ENCODE data around the gene PRR30.

DNA sequence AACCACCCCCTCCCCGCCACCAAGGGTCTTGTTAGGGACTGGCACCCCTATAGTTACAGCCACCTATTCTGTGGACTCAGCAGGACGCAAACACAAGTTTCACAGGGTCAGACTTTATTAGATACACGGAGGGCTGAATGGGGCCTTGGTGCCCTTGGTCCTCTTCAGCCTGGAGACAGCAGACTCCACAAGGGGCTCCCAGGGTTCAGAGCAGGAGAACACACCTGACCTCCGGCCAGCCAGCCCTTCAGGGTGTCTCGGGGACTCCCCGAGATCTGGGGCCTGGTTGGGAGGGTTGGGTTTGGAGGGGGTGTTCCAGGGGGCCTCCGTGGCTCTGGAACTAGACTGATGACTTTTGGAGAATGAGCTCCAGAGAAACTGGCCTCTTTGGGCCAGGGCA, 2.5 kb downstream of the PRR30 start:
- TF ChIP-seq, protein P1, sequence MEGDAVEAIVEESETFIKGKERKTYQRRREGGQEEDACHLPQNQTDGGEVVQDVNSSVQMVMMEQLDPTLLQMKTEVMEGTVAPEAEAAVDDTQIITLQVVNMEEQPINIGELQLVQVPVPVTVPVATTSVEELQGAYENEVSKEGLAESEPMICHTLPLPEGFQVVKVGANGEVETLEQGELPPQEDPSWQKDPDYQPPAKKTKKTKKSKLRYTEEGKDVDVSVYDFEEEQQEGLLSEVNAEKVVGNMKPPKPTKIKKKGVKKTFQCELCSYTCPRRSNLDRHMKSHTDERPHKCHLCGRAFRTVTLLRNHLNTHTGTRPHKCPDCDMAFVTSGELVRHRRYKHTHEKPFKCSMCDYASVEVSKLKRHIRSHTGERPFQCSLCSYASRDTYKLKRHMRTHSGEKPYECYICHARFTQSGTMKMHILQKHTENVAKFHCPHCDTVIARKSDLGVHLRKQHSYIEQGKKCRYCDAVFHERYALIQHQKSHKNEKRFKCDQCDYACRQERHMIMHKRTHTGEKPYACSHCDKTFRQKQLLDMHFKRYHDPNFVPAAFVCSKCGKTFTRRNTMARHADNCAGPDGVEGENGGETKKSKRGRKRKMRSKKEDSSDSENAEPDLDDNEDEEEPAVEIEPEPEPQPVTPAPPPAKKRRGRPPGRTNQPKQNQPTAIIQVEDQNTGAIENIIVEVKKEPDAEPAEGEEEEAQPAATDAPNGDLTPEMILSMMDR (conservative IDR thresholded peaks at IDR 0.05; ENCODE audit: low read depth in 2 of 2): no peak
- TF ChIP-seq POLR2AphosphoS5 (IDR thresholded peaks at IDR 0.05; ENCODE audit: low read depth): no peak
